GM23248 (cell line): Measurements from ENCODE around the gene KLF13. TPM values are rescaled to one million over a fixed set of nuclear protein-coding genes. Genes with fewer than 3 reads are reported as not detected.

Experiments
- DNase-seq: peaks from one replicate; pipeline ENCODE4 v3.0.0-alpha.2; 2015
- H2AFZ ChIP-seq: fragments of 200-600 bp; sonication (generic); 2 replicates; pipeline ENCODE4 v1.6.1; 2016; ENCODE audit warnings: antibody characterized with exemption
- H3F3A ChIP-seq: fragments of 200-600 bp; sonication (generic); 2 replicates; pipeline ENCODE4 v1.6.1; 2016; ENCODE audit warnings: mild to moderate bottlenecking, antibody characterized with exemption, mixed run types; ENCODE audit not compliant: insufficient read depth
- H3K27ac ChIP-seq: fragments of 200-600 bp; sonication (generic); 2 replicates; pipeline ENCODE4 v1.5.1; 2016; ENCODE audit warnings: mild to moderate bottlenecking
- H3K27me3 ChIP-seq: fragments of 200-600 bp; sonication (generic); replicated peaks from 2 replicates; pipeline ENCODE4 v1.6.1; 2016; ENCODE audit warnings: mild to moderate bottlenecking; ENCODE audit not compliant: insufficient read depth
- H3K36me3 ChIP-seq: fragments of 200-600 bp; sonication (generic); 2 replicates; pipeline ENCODE4 v1.6.1; 2016; ENCODE audit warnings: low read depth, mild to moderate bottlenecking
- H3K4me1 ChIP-seq: fragments of 200-600 bp; sonication (generic); 2 replicates; pipeline ENCODE4 v1.6.1; 2016; ENCODE audit warnings: mild to moderate bottlenecking; ENCODE audit not compliant: insufficient read depth
- H3K4me2 ChIP-seq: fragments of 200-600 bp; sonication (generic); one replicate; pipeline ENCODE4 v1.6.1; 2016; ENCODE audit warnings: mild to moderate bottlenecking; ENCODE audit not compliant: unreplicated experiment
- H3K4me3 ChIP-seq: fragments of 200-600 bp; sonication (generic); 2 replicates; pipeline ENCODE4 v1.5.1; 2016; ENCODE audit warnings: mild to moderate bottlenecking
- H3K79me2 ChIP-seq: fragments of 200-600 bp; sonication (generic); 2 replicates; pipeline ENCODE4 v1.6.1; 2016; ENCODE audit warnings: mild to moderate bottlenecking; ENCODE audit not compliant: insufficient read depth
- H3K9ac ChIP-seq: fragments of 200-600 bp; sonication (generic); 2 replicates; pipeline ENCODE4 v1.6.1; 2016; ENCODE audit warnings: mild to moderate bottlenecking
- H3K9me2 ChIP-seq: fragments of 200-600 bp; sonication (generic); 2 replicates; pipeline ENCODE4 v1.6.1; 2016; ENCODE audit warnings: mixed run types, mild to moderate bottlenecking, moderate library complexity; ENCODE audit not compliant: insufficient read depth
- H3K9me3 ChIP-seq: fragments of 200-600 bp; sonication (generic); one replicate; pipeline ENCODE4 v1.6.1; 2017; ENCODE audit warnings: low read depth
- H4K20me1 ChIP-seq: fragments of 200-600 bp; sonication (generic); 2 replicates; pipeline ENCODE4 v1.6.0; 2016; ENCODE audit not compliant: insufficient read depth
- EZH2 ChIP-seq: fragments of 200-600 bp; sonication (generic); IDR thresholded peaks from 2 replicates; pipeline ENCODE4 v1.6.1; 2018; ENCODE audit warnings: antibody characterized with exemption, mild to moderate bottlenecking; ENCODE audit not compliant: insufficient read depth, poor library complexity, severe bottlenecking
- EZH2phosphoT487 ChIP-seq: fragments of 200-600 bp; sonication (generic); IDR thresholded peaks from 2 replicates; pipeline ENCODE4 v1.6.1; 2018; ENCODE audit warnings: antibody characterized with exemption, moderate library complexity, mild to moderate bottlenecking, low read depth; ENCODE audit not compliant: insufficient read depth
- WGBS, 2 experiments: methylation state at CpG; one replicate each; pipeline ENCODE4 v1.1.6; 2015 to 2017; ENCODE audit warnings: low lambda C conversion rate in 2 of 2, low coverage in 1 of 2; ENCODE audit errors: missing lambda C conversion rate in 2 of 2; 5-methylcytosine and 5-hydroxymethylcytosine counted together
- in situ Hi-C: fragments of 300-500 bp; cut with MboI; formaldehyde crosslinking; loops from 2 replicates; pipeline ENCODE4 v1.15.0; 2020
- polyA plus RNA-seq: library from polyadenylated mRNA; unstranded; fragments of >200 nt; fragmentation: Nextera tagmentation; extraction: Ambion mirVana; gene quantifications from 2 replicates; pipeline ENCODE4 v1.2.1, GENCODE V29; 2016
- total RNA-seq: library from RNA; depleted of rRNA; stranded (reverse); fragments of >200 nt; shearing (Covaris generic); gene quantifications from 2 replicates; pipeline ENCODE4 v1.2.3, GENCODE V29; 2014

Gene KLF13
- total and polyA plus RNA-seq, 2 experiments from 2014 or later: 8.0 to 38.9 TPM

DNA sequence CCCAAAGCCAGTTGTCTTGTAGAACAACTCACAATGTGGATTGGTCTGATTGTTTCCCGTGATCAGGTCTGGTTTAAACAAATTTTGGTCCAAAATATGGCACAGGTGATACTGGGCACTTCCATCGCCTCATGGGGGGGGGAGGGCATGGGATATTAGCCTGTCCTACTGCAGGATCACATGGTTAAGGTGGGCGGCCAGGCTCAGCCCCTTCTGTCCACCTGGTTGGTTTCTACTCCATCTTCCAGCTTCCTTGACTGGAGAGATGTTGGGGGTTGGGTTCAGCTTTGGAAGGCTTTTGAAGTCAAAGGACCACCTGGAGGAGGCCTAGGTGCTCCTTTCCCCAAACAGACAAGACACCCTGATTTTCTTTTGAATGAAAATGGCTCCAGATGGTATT lies 7.2 kb downstream of the KLF13 start:
- peaks cover 99% of the 10 kb centered on the region for H3K79me2 ChIP-seq
- 90 to 94% methylated on average over 3 of the region's 3 CpGs for WGBS, 2 experiments
- H3K4me3 ChIP-seq: no peak overlapping the region
- peaks cover 10% of the 10 kb centered on the region for H3F3A ChIP-seq
- H3K4me2 ChIP-seq: no peak overlapping the region
- no peak overlapping the region for H3K9ac ChIP-seq
- no peaks in the 10 kb centered on the region for H3K9me2 ChIP-seq
- H2AFZ ChIP-seq: no peak overlapping the region
- no peaks in the 10 kb centered on the region for H3K9me3 ChIP-seq
- in situ Hi-C loops: no loop called here
- no peaks in the 10 kb centered on the region for H3K27me3 ChIP-seq
- DNase-seq: no peak
- no peak overlapping the region for H3K27ac ChIP-seq
- H3K4me1 ChIP-seq: peaks cover 6% of the 10 kb centered on the region
- TF ChIP-seq EZH2 (no peak), EZH2phosphoT487 (no peak)
- no peaks in the 10 kb centered on the region for H3K36me3 ChIP-seq
- no peaks in the 10 kb centered on the region for H4K20me1 ChIP-seq

DNA sequence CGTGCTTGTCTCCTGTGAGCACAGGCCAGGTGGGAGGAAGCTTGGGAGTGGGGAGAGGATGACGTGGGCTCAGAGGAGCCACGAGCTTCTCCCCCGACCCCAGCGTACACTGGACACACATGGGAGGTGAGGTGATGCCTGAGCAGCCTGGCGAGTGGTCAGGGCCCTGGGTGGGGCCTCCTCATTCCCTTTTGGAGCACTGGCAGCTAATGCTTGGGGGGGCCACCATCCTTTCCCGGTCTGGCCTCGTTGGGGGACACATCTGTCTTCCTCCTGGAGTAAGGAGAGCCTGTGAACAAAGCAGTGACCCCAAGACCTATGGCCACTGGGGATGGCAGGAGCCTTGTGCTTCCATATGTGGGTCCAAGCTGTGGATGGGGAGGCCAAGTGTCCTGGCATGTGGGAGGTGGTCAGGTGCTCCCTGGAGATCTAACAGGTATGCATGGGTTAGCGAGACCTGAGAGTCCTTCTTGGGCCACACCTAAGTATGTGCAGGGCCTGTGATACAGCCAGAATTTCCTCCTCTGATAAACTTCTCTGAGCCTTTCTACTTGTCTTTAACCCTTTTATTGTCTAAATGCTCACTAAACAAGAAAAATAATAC lies 9.5 kb downstream of the KLF13 start:
- no peak overlapping the region for H3K4me2 ChIP-seq
- no peaks in the 10 kb centered on the region for H3K9me3 ChIP-seq
- no peak for DNase-seq
- in situ Hi-C loops: no loop called here
- H3K9me2 ChIP-seq: no peaks in the 10 kb centered on the region
- no peak overlapping the region for H2AFZ ChIP-seq
- WGBS, 2 experiments: 76 to 82% methylated on average over 9 of the region's 9 CpGs
- H3F3A ChIP-seq: peaks cover 26% of the 10 kb centered on the region
- H3K4me1 ChIP-seq: peaks cover 17% of the 10 kb centered on the region
- H3K9ac ChIP-seq: no peak overlapping the region
- peaks cover 98% of the 10 kb centered on the region for H3K79me2 ChIP-seq
- no peaks in the 10 kb centered on the region; the same call in 1 of the 2 replicates for H4K20me1 ChIP-seq
- no peak overlapping the region for H3K4me3 ChIP-seq
- H3K27ac ChIP-seq: no peak overlapping the region
- no peaks in the 10 kb centered on the region for H3K27me3 ChIP-seq
- no peak for TF ChIP-seq EZH2phosphoT487
- TF ChIP-seq EZH2: no peak
- no peaks in the 10 kb centered on the region for H3K36me3 ChIP-seq

DNA sequence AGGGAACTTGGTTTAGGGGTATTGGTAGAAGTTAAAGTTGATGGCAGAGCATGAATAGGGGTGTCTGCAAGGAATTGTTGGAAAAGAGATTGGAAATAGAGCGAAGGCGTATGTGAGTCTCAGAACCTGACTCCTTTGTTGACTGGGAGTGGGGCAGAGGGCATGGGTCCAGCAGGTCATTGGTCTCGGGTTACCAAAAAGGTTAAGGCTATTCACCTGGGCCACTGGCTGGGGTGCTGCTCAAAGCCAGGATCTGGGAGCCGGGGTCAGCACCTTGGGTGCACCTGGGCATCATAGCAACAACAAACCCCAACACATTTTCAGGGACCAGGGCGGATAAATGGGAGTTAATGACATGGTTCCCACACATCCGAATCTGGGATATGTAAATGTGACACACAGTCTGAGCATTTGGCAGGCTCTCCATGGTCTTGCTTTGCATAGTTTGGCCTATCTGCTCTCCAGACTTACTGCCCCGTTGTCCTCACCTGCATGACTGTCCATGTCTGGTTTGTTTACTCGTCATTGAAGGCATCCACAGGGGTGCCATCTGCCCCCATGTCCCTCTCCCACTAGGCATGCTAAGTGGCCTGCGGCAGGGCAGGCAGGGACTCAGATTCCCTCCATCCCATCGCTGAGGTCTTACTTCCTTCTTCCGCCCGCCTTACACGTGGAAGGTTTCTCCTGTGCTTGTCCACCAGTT lies 10.1 kb downstream of the KLF13 start:
- H3K27ac ChIP-seq: no peak overlapping the region
- H3K4me3 ChIP-seq: no peak overlapping the region
- no peak overlapping the region for H2AFZ ChIP-seq
- H3K4me1 ChIP-seq: peaks cover 17% of the 10 kb centered on the region
- no peaks in the 10 kb centered on the region for H3K27me3 ChIP-seq
- H3K9ac ChIP-seq: no peak overlapping the region
- H3K36me3 ChIP-seq: no peaks in the 10 kb centered on the region
- H3K79me2 ChIP-seq: peaks cover 98% of the 10 kb centered on the region
- no peaks in the 10 kb centered on the region; the same call in 1 of the 2 replicates for H4K20me1 ChIP-seq
- H3F3A ChIP-seq: peaks cover 27% of the 10 kb centered on the region
- no peaks in the 10 kb centered on the region for H3K9me2 ChIP-seq
- no peaks in the 10 kb centered on the region for H3K9me3 ChIP-seq
- WGBS, 2 experiments: 87% methylated on average over 13 of the region's 13 CpGs
- no peak overlapping the region for H3K4me2 ChIP-seq
- no peak for DNase-seq
- in situ Hi-C loops: no loop called here
- no peak for TF ChIP-seq EZH2
- TF ChIP-seq EZH2phosphoT487: no peak

DNA sequence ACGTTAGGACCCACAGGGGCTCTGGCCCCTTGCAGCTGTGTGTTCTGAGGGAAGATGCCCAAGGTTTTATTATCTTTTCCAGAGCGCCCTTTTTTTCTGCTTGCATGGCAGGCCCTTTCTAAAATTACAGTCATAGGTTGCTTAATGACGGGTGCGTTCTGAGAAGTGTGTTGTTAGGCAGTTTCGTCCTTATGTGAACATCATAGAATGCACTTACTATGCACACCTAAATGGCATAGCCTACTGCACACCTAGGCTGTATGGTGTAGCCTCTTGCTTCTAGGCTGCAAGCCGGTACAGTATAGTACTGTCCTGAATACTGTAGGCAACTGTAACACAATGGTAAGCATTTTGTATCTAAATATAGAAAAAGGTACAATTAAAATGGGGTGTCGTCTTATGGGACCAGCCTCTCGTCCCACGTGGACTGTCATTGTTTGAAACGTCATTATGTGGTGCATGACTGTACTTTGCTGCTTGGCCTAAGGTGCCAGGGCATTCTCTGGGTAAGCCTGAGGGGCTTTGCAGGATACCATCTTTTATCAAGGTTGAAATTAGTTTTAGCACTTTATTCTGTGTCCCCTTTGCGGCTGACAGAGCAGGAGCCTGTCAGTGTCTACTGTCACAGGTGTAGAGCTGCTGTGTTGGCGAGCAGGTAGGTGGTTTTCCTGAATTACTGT lies 10.9 kb downstream of the KLF13 start:
- in situ Hi-C loops: no loop called here
- Histone ChIP-seq H3K9ac (no peak overlapping the region), H3F3A (peaks cover 27% of the 10 kb centered on the region), H3K4me1 (peaks cover 17% of the 10 kb centered on the region), H3K36me3 (no peaks in the 10 kb centered on the region), H3K4me2 (no peak overlapping the region), H3K27me3 (no peaks in the 10 kb centered on the region), H3K79me2 (peaks cover 98% of the 10 kb centered on the region), H3K27ac (no peak overlapping the region), H3K9me3 (no peaks in the 10 kb centered on the region), H4K20me1 (no peaks in the 10 kb centered on the region; the same call in 1 of the 2 replicates), H3K9me2 (no peaks in the 10 kb centered on the region), H2AFZ (no peak overlapping the region), H3K4me3 (no peak overlapping the region)
- DNase-seq: no peak
- 83 to 86% methylated on average over 12 of the region's 12 CpGs for WGBS, 2 experiments
- TF ChIP-seq EZH2 (no peak), EZH2phosphoT487 (no peak)
